K562 (cell line): ENCODE data around the gene CITED2. TPM values are rescaled to one million over a fixed set of nuclear protein-coding genes. Genes with fewer than 3 reads are reported as not detected.
A peak's percentile ranks its signal among the peaks of the same experiment; 100 is the strongest.

ENCODE experiments used
- CTBP1 ChIP-seq: fragments of 450-650 bp; IDR thresholded peaks from 2 replicates; pipeline ENCODE4 v1.6.1; 2016; ENCODE audit warnings: borderline replicate concordance
- HLTF ChIP-seq: fragments of 450-650 bp; IDR thresholded peaks from 2 replicates; pipeline ENCODE4 v1.6.1; 2016
- MTA3 ChIP-seq: fragments of 450-650 bp; formaldehyde crosslinking; IDR thresholded peaks from 2 replicates; pipeline ENCODE4 v1.6.1; 2017; ENCODE audit warnings: mild to moderate bottlenecking, borderline replicate concordance
- PHF8 ChIP-seq: fragments of 200-600 bp; sonication (generic); IDR thresholded peaks from 2 replicates; pipeline ENCODE4 v1.6.1; 2012; ENCODE audit warnings: mixed run types, mild to moderate bottlenecking, inconsistent platforms, low read length, moderate library complexity, borderline replicate concordance
- RBBP5 ChIP-seq: fragments of 200-600 bp; sonication (generic); IDR thresholded peaks from 2 replicates; pipeline ENCODE4 v1.6.1; 2012; ENCODE audit warnings: borderline replicate concordance, mild to moderate bottlenecking, low read length, control low read depth, inconsistent platforms; ENCODE audit not compliant: insufficient read depth, poor library complexity, severe bottlenecking
- SIN3B ChIP-seq: fragments of 450-650 bp; IDR thresholded peaks from 2 replicates; pipeline ENCODE4 v1.6.1; 2017; ENCODE audit warnings: low read depth, mild to moderate bottlenecking, moderate library complexity
- ZBTB1 ChIP-seq: sonication (generic); formaldehyde crosslinking; IDR thresholded peaks from 2 replicates; pipeline ENCODE4 v1.8.1; 2023; ENCODE audit warnings: missing genetic modification reagents, low read depth, mild to moderate bottlenecking, borderline replicate concordance
- ZNF444 ChIP-seq: fragments of 250-450 bp; sonication (Bioruptor Pico); IDR thresholded peaks from 2 replicates; pipeline ENCODE4 v1.4.0; 2020; ENCODE audit warnings: mild to moderate bottlenecking, moderate library complexity
- polyA plus RNA-seq, 8 experiments: library from polyadenylated mRNA; depleted of rRNA in 4 of 8; stranded (reverse) in 5 of 8; unstranded in 3 of 8; fragments of >200 nt; fragmentation: Nextera tagmentation in 2 of 8; fragmentation: Illumina TruSeq in 1 of 8; extraction: Ambion mirVana in 2 of 8; extraction: Trizol in 1 of 8; gene quantifications; 2 replicates each; pipeline versions ENCODE4 v1.2.1 to v1.2.3, GENCODE V29; 2011 to 2014; ENCODE audit warnings: inconsistent platforms in 1 of 8, missing spikeins in 1 of 8
- total RNA-seq, 7 experiments: library from RNA; depleted of rRNA in 6 of 7; stranded (reverse); fragments of >200 nt in 6 of 7; fragmentation: Illumina TruSeq in 2 of 7; extraction: Trizol in 2 of 7; gene quantifications; 2 replicates each; pipeline versions ENCODE4 v1.2.1 to v1.2.3, GENCODE V29; 2011 to 2021; ENCODE audit warnings: low replicate concordance in 1 of 7
- TF ChIP-seq, protein P1 (sequence below), 2 experiments: IDR thresholded peaks in 1 of 2; conservative IDR thresholded peaks in 1 of 2; 2 replicates each; pipeline ENCODE4 v1.6.1; 2016; ENCODE audit warnings: low read depth in 2 of 2, mild to moderate bottlenecking in 1 of 2, missing compliant biosample characterization in 1 of 2, missing genetic modification characterization in 1 of 2, moderate library complexity in 1 of 2
- TF ChIP-seq, protein P2 (sequence below), 2 experiments: fragments of 250-450 bp in 1 of 2; fragments of 450-650 bp in 1 of 2; sonication (Bioruptor Pico) in 1 of 2; IDR thresholded peaks; 2 replicates each; pipeline versions ENCODE4 v1.6.1 to v1.8.0; 2016 to 2021; ENCODE audit warnings: mild to moderate bottlenecking in 2 of 2, moderate library complexity in 2 of 2, missing compliant biosample characterization in 1 of 2, missing genetic modification characterization in 1 of 2
- TF ChIP-seq, protein P3 (sequence below): fragments of 250-450 bp; sonication (Bioruptor Pico); IDR thresholded peaks from 2 replicates; pipeline ENCODE4 v1.5.0; 2021

Gene CITED2
- total and polyA plus RNA-seq, 9 of the 15 experiments (the other 6 are each of a cell fraction or from before 2014, with no cell fraction given) = 0.21 to 86.1 (median 17.5) TPM

DNA sequence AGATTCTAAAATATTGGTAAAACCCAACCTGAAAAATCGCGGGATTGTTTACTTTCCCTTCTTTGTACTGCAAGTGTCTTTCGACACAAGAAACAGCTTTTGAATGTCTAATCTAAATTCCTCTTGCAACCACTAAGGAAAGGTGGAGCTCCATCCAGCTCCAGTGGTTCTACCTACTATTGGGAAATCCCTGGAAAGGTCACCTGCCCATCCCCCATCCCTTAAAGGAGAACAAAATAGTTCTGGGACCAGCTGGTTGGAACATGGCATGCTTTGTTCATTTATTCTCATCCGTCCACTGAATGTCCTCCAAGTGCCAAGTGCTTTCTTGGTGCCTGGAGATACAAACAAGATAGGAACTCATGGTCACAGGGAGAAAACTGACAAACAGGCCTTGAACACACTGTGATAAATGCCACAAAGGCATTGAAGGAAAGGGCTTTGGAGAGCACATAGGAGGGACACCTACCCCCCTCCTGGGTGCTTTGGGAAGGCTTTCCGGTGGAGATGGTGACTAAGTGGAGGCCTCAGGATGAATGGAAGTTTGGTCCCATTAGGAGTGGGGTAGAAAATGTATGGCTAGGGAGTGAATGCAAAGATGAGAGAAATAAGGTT is 2.3 kb upstream of the CITED2 start (continued):
- no peak for TF ChIP-seq PHF8
- TF ChIP-seq RBBP5 = no peak
- TF ChIP-seq HLTF = 0 out of 2 replicates have a peak, but pooled peaks have one; percentile 27
- TF ChIP-seq, protein P1, sequence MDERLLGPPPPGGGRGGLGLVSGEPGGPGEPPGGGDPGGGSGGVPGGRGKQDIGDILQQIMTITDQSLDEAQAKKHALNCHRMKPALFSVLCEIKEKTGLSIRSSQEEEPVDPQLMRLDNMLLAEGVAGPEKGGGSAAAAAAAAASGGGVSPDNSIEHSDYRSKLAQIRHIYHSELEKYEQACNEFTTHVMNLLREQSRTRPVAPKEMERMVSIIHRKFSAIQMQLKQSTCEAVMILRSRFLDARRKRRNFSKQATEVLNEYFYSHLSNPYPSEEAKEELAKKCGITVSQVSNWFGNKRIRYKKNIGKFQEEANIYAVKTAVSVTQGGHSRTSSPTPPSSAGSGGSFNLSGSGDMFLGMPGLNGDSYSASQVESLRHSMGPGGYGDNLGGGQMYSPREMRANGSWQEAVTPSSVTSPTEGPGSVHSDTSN (CRISPR knock-in tag; IDR thresholded peaks at IDR 0.05; ENCODE audit: low read depth) = no peak
- TF ChIP-seq, protein P1 (tag; conservative IDR thresholded peaks at IDR 0.05; ENCODE audit: low read depth) = 0 out of 2 replicates have a peak, but pooled peaks have one; percentile 9
- TF ChIP-seq, protein P2, sequence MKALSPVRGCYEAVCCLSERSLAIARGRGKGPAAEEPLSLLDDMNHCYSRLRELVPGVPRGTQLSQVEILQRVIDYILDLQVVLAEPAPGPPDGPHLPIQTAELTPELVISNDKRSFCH (CRISPR knock-in tag; IDR thresholded peaks at IDR 0.05) = no peak
- TF ChIP-seq, protein P2 (tag; IDR thresholded peaks at IDR 0.05) = peak; percentile 100
- 0 out of 2 replicates have a peak, but pooled peaks have one; percentile 41 for TF ChIP-seq MTA3
- TF ChIP-seq, protein P3, sequence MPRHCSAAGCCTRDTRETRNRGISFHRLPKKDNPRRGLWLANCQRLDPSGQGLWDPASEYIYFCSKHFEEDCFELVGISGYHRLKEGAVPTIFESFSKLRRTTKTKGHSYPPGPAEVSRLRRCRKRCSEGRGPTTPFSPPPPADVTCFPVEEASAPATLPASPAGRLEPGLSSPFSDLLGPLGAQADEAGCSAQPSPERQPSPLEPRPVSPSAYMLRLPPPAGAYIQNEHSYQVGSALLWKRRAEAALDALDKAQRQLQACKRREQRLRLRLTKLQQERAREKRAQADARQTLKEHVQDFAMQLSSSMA (CRISPR knock-in tag) = no peak
- no peak for TF ChIP-seq SIN3B
- TF ChIP-seq CTBP1 = peak; percentile 33; the same call in 1 of the 2 replicates
- TF ChIP-seq ZBTB1 = no peak
- no peak for TF ChIP-seq ZNF444 (CRISPR knock-in tag)
